Measurements from ENCODE around the gene RAB13. TPM values are rescaled to one million over a fixed set of nuclear protein-coding genes. Genes with fewer than 3 reads are reported as not detected.
A peak's percentile ranks its signal among the peaks of the same experiment; 100 is the strongest.

RAB13 gene
- total RNA-seq, 3 donors from 2014 or later, result 7.0 to 16.0 (median 9.3) TPM

GRCh38 chr1:153968408-153968807, 17.7 kb downstream of the RAB13 start:
- no peak for DNase-seq
- no peak for ATAC-seq
- Mint-ChIP-seq H3K4me3 (peak overlapping the region; percentile 85), H3K27me3 (ENCODE audit: low read depth) (no peaks in the 10 kb centered on the region), H3K36me3 (ENCODE audit: insufficient read depth) (peaks cover 6% of the 10 kb centered on the region), H3K9me3 (no peaks in the 10 kb centered on the region), H3K4me1 (ENCODE audit: low read depth) (peaks cover 42% of the 10 kb centered on the region)

DNA sequence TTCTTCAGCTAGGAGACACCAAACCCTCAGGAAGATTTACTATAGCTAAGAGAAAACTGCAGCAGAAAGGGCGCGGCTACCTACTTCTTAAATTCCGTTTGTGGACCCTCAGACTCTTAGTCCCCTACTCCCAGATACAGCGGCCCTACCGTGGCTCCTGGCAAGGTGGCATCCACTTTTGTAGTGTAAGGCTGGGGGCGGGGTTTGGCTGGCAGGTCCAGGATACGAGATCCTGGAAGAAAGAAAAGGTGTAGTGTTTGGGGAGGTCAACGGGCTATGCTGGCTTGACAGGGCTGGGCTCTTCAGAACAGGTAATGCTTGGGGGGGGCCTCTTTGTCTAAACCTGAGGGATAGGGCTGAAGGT, 18.2 kb downstream of the RAB13 start:
- peaks cover 44% of the 10 kb centered on the region for H3K4me1 Mint-ChIP-seq (ENCODE audit: low read depth)
- no peak for ATAC-seq
- DNase-seq, result no peak
- no peaks in the 10 kb centered on the region for H3K27me3 Mint-ChIP-seq (ENCODE audit: low read depth)
- peaks cover 3% of the 10 kb centered on the region for H3K36me3 Mint-ChIP-seq (ENCODE audit: insufficient read depth)
- peak overlapping the region; percentile 85 for H3K4me3 Mint-ChIP-seq
- H3K9me3 Mint-ChIP-seq, result no peaks in the 10 kb centered on the region

- H3K4me3 Mint-ChIP-seq, result peak within 1 kb of the TSS; percentile 85
- H3K9me3 Mint-ChIP-seq, result no peaks in the 10 kb centered on the region
- no peaks in the 10 kb centered on the region for H3K27me3 Mint-ChIP-seq (ENCODE audit: low read depth)
- ATAC-seq (peak; percentile 88 to 90), DNase-seq (peak; percentile 75)
- no peaks in the 10 kb centered on the region for H3K36me3 Mint-ChIP-seq (ENCODE audit: insufficient read depth)
- peaks cover 47% of the 10 kb centered on the region for H3K4me1 Mint-ChIP-seq (ENCODE audit: low read depth)
Observed at GRCh38 chr1:153967107-153967999, 18.8 kb downstream of the RAB13 start, which contains the start of gene CREB3L4. Gene CREB3L4 (plus strand): TSS chr1:153967902. CDS start chr1:153968526, 624 bp downstream.

DNA sequence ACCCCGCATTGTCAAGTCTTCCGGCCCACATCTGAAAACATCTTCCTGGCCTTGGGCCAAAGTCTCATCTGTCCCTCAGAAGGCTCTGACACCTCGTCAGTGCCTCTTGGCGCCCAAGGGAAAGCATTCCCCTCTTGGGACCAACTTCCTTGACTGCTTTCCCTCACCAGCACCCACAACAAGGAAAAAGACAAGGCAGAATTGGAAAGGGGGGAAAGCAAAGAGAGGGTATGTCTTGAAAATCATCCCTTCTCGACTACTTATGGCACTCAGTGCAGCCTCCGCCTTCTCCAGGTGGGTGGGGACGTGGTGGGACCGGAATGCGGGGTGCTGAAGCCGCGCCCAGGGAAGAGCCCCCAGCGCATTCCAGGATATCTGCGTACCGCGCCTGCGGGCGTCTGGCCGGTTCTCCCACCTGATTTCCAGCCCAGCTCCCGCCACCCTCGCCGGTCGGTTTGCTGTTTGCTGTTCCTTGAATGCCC, 22.2 kb downstream of the RAB13 start:
- H3K27me3 Mint-ChIP-seq (ENCODE audit: low read depth), result no peaks in the 10 kb centered on the region
- ATAC-seq (no peak), DNase-seq (no peak)
- H3K9me3 Mint-ChIP-seq, result no peaks in the 10 kb centered on the region
- peaks cover 59% of the 10 kb centered on the region for H3K4me1 Mint-ChIP-seq (ENCODE audit: low read depth)
- peaks cover 3% of the 10 kb centered on the region for H3K36me3 Mint-ChIP-seq (ENCODE audit: insufficient read depth)
- H3K4me3 Mint-ChIP-seq, result peak overlapping the region; percentile 94

GRCh38 chr1:153963030-153963849, 22.9 kb downstream of the RAB13 start, which contains the start of gene SLC39A1:
Gene SLC39A1 (minus strand): TSS chr1:153963537. CDS start chr1:153962715, 822 bp downstream.
- ATAC-seq (peak; percentile 54 to 62), DNase-seq (peak; percentile 94)

DNA sequence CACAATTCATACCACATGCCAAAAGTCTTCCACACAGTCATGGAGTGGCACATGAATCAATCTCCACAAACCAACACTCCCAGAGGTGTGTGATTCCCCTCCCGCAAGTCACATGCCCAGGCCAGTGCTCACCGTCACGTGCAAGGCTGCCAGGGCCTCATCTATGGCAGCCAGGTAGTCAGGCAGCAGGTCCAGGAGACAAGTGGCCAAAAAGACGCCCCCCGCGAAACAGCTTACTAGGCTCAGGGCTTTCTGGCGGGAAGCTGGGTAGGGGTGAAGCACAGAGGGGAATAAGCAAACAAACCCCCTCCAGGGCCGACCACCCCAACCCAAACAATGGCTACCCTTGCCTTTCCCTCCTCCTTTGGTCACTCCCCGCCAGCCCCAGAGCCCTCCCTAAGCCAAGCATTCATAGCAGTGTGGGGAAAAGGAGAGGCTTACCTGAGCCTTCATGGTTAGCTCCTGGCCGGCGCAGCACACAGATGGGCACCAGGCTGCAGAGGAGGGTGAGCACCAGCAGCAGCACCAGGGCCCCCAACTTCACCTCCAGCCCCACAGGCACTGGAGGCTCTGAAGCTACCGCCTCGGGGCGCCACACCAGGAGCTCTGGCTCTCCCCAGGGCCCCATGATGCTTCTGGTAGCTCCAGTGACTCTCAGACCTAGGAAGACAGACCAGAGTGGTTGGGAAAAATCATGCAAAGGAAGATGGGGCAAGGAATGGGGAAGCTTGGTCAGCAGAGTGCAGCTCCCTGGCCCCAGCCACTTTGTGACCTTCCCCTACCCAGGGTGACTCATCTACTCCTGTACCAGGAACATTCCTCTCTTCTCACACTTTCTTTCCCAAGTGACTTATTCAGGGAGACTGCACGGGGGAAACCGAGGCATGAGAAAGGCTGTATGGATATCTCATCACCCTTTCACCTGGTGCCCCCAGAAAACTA, 23.8 kb downstream of the RAB13 start:
- ATAC-seq (no peak), DNase-seq (no peak)
- Mint-ChIP-seq H3K4me3 (peak overlapping the region; percentile 94), H3K27me3 (ENCODE audit: low read depth) (no peaks in the 10 kb centered on the region), H3K9me3 (no peaks in the 10 kb centered on the region), H3K4me1 (ENCODE audit: low read depth) (peaks cover 55% of the 10 kb centered on the region), H3K36me3 (ENCODE audit: insufficient read depth) (peaks cover 3% of the 10 kb centered on the region)

More at GRCh38 chr1:153963030-153963849, 22.9 kb downstream of the RAB13 start, which contains the start of gene SLC39A1:
- H3K9me3 Mint-ChIP-seq, result no peaks in the 10 kb centered on the region
- peaks cover 61% of the 10 kb centered on the region for H3K4me1 Mint-ChIP-seq (ENCODE audit: low read depth)
- peak within 1 kb of the TSS; percentile 94 for H3K4me3 Mint-ChIP-seq
- peaks cover 3% of the 10 kb centered on the region for H3K36me3 Mint-ChIP-seq (ENCODE audit: insufficient read depth)
- H3K27me3 Mint-ChIP-seq (ENCODE audit: low read depth), result no peaks in the 10 kb centered on the region

DNA sequence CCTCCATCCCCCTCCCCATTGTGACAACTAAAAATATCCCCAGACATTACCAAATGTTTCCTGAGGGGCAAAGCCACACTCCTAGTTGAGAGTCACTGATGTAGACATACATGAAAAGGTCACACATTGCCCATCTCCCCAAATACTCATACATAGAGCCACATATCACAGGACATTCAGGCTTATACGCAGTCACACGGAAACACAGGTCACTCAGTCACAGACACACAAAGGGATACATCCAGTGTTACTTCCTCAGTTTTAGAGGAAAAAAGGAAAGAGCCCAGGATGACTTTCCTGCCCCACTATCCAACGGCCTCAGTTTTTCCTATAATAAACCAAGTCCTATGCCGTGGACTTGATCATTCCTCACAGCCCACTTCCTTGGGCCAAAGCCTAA, 24.7 kb downstream of the RAB13 start:
- no peak for DNase-seq
- Mint-ChIP-seq H3K36me3 (ENCODE audit: insufficient read depth) (peaks cover 3% of the 10 kb centered on the region), H3K4me1 (ENCODE audit: low read depth) (peaks cover 56% of the 10 kb centered on the region), H3K27me3 (ENCODE audit: low read depth) (no peaks in the 10 kb centered on the region), H3K4me3 (peak overlapping the region; percentile 94), H3K9me3 (no peaks in the 10 kb centered on the region)
- no peak for ATAC-seq

- Mint-ChIP-seq H3K27me3 (ENCODE audit: low read depth) (no peaks in the 10 kb centered on the region), H3K4me1 (ENCODE audit: low read depth) (peaks cover 56% of the 10 kb centered on the region), H3K36me3 (ENCODE audit: insufficient read depth) (peaks cover 3% of the 10 kb centered on the region), H3K4me3 (no peak overlapping the region), H3K9me3 (no peaks in the 10 kb centered on the region)
- no peak for ATAC-seq
- DNase-seq, result no peak
Observed at GRCh38 chr1:153960206-153960605, 25.9 kb downstream of the RAB13 start.

DNA sequence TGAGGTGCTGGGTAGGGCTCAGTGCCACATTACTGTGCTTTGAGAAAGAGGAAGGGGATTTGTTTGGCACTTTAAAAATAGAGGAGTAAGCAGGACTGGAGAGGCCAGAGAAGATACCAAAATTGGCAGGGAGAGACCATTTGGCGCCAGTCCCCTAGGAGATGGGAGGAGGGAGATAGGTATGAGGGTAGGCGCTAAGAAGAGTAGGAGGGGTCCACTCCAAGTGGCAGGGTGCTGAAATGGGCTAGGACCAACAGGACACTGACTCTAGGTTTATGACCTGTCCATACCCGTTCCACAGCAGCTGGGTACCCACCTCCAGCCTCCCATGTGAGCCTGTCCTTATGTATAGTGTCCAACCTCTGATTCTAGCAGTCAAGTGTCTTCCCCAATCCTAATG, 26.7 kb downstream of the RAB13 start:
- no peak overlapping the region for H3K4me3 Mint-ChIP-seq

GRCh38 chr1:153958961-153959260, 27.2 kb downstream of the RAB13 start:
- ATAC-seq (no peak), DNase-seq (no peak)
- H3K9me3 Mint-ChIP-seq, result no peaks in the 10 kb centered on the region
- peaks cover 8% of the 10 kb centered on the region for H3K36me3 Mint-ChIP-seq (ENCODE audit: insufficient read depth)
- H3K27me3 Mint-ChIP-seq (ENCODE audit: low read depth), result no peaks in the 10 kb centered on the region
- H3K4me1 Mint-ChIP-seq (ENCODE audit: low read depth), result peaks cover 59% of the 10 kb centered on the region
- H3K4me3 Mint-ChIP-seq, result peak overlapping the region; percentile 98

More for the DNA sequence above, 26.7 kb downstream of the RAB13 start:
- Mint-ChIP-seq H3K4me1 (ENCODE audit: low read depth) (peaks cover 58% of the 10 kb centered on the region), H3K36me3 (ENCODE audit: insufficient read depth) (peaks cover 3% of the 10 kb centered on the region), H3K9me3 (no peaks in the 10 kb centered on the region), H3K27me3 (ENCODE audit: low read depth) (no peaks in the 10 kb centered on the region)
- no peak for DNase-seq
- ATAC-seq, result no peak

DNA sequence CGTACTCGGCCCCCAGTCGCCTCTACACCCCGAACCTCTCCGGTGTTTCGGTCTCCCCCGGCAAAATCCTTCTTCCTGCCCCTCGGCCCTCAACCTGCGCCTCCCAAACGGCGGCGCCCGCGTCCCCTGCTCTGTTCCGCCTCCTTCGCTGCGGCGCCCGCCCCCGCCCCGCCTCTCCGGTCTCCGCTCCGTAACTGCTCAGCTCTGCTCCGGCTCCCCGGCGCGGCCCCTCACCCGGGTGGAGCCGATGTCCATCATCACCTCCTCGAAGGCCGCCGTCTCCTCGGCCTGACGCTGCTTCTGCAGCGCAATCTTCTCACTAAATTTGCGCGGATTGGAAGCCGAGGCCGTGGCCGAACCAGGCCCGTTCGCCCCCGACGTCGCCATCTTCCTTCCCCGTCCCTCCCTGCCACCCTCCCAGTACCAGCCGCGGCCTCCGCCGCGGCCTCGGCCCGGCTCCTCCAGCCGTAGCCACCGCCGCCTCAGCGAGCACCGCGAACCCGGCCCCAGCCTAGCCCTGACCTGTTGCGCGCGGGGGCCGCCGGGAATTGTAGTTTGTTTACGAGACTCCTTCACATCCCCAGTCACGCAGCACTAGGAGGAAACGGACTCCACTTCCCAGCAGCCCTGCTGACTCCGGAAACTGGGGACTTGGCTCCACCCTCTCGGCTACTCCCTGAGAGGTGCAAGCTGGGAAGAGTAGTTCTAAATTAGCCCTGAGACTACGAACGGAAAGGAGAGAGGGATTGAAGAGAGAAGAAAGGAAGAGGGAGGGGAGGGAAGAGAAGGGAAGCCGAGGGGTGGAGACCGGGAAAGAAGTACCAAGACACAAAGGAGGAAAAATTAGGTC, 27.8 kb downstream of the RAB13 start, which contains the start of gene CRTC2:
TSS of gene CRTC2 (minus strand) at position 502 of the 850 bp plus-strand sequence. CDS start at position 387, 115 bp downstream.
- Mint-ChIP-seq H3K9me3 (no peaks in the 10 kb centered on the region), H3K4me1 (ENCODE audit: low read depth) (peaks cover 56% of the 10 kb centered on the region), H3K36me3 (ENCODE audit: insufficient read depth) (peaks cover 9% of the 10 kb centered on the region), H3K4me3 (peak within 1 kb of the TSS; percentile 98), H3K27me3 (ENCODE audit: low read depth) (no peaks in the 10 kb centered on the region)
- DNase-seq (peak; percentile 94), ATAC-seq (peak; percentile 92 to 93)

GRCh38 chr1:153957744-153958110, 28.4 kb downstream of the RAB13 start:
- ATAC-seq (peak; percentile 19 to 20), DNase-seq (no peak)
- Mint-ChIP-seq H3K27me3 (ENCODE audit: low read depth) (no peaks in the 10 kb centered on the region), H3K4me1 (ENCODE audit: low read depth) (peaks cover 56% of the 10 kb centered on the region), H3K4me3 (peak overlapping the region; percentile 98), H3K36me3 (ENCODE audit: insufficient read depth) (peaks cover 9% of the 10 kb centered on the region), H3K9me3 (no peaks in the 10 kb centered on the region)
